ENCODE data around the gene SCYGR7. TPM values are rescaled to one million over a fixed set of nuclear protein-coding genes. Genes with fewer than 3 reads are reported as not detected.
A peak's percentile ranks its signal among the peaks of the same experiment; 100 is the strongest.

SCYGR7 gene
- total and polyA plus RNA-seq, 2 of the 13 experiments (the other 11 are each of a cell fraction or from before 2014, with no cell fraction given), result not detected

GRCh38 chr2:227706859-227707258 is 21.3 kb upstream of the SCYGR7 start (continued):
- TF ChIP-seq ZBED4 (CRISPR knock-in tag; IDR thresholded peaks at IDR 0.05; ENCODE audit: borderline replicate concordance) (no peak), GTF3A (CRISPR knock-in tag; conservative IDR thresholded peaks at IDR 0.05) (no peak), ATF7 (IDR thresholded peaks at IDR 0.05) (no peak), ATF7 (CRISPR knock-in tag; IDR thresholded peaks at IDR 0.05) (no peak), SIN3B (IDR thresholded peaks at IDR 0.05; ENCODE audit: low read length) (no peak), KLF12 (CRISPR knock-in tag; IDR thresholded peaks at IDR 0.05; ENCODE audit: borderline replicate concordance) (no peak), NR2F1 (CRISPR knock-in tag; IDR thresholded peaks at IDR 0.05) (peak; percentile 83 to 85), PCBP2 (optimal IDR thresholded peaks at IDR 0.05; ENCODE audit: low read depth, low read length, poor library complexity, severe bottlenecking) (no peak), NFYB (CRISPR knock-in tag; IDR thresholded peaks at IDR 0.05) (no peak), ZNF24 (IDR thresholded peaks at IDR 0.05) (no peak), RBFOX2 (IDR thresholded peaks at IDR 0.05; ENCODE audit: low read depth, low read length) (no peak), ZNF282 (IDR thresholded peaks at IDR 0.05; ENCODE audit: partially characterized antibody) (no peak), SP4 (CRISPR knock-in tag; IDR thresholded peaks at IDR 0.05) (peak; percentile 44; the same call in 1 of the 2 replicates), NR1H2 (CRISPR knock-in tag; IDR thresholded peaks at IDR 0.05; ENCODE audit: borderline replicate concordance, low read depth) (no peak), KLF15 (CRISPR knock-in tag; IDR thresholded peaks at IDR 0.05; ENCODE audit: borderline replicate concordance) (no peak), RFXAP (CRISPR knock-in tag; IDR thresholded peaks at IDR 0.05; ENCODE audit: borderline replicate concordance) (no peak), ZNF292 (CRISPR knock-in tag; IDR thresholded peaks at IDR 0.05; ENCODE audit: borderline replicate concordance, low read depth) (peak; percentile 98; the same call in 1 of the 2 replicates), ZNF879 (CRISPR knock-in tag; IDR thresholded peaks at IDR 0.05) (no peak), YY1 (IDR thresholded peaks at IDR 0.05; ENCODE audit: insufficient read depth, insufficient replicate concordance, low read depth, low read length) (peak; percentile 47)
- TF ChIP-seq, protein P1, sequence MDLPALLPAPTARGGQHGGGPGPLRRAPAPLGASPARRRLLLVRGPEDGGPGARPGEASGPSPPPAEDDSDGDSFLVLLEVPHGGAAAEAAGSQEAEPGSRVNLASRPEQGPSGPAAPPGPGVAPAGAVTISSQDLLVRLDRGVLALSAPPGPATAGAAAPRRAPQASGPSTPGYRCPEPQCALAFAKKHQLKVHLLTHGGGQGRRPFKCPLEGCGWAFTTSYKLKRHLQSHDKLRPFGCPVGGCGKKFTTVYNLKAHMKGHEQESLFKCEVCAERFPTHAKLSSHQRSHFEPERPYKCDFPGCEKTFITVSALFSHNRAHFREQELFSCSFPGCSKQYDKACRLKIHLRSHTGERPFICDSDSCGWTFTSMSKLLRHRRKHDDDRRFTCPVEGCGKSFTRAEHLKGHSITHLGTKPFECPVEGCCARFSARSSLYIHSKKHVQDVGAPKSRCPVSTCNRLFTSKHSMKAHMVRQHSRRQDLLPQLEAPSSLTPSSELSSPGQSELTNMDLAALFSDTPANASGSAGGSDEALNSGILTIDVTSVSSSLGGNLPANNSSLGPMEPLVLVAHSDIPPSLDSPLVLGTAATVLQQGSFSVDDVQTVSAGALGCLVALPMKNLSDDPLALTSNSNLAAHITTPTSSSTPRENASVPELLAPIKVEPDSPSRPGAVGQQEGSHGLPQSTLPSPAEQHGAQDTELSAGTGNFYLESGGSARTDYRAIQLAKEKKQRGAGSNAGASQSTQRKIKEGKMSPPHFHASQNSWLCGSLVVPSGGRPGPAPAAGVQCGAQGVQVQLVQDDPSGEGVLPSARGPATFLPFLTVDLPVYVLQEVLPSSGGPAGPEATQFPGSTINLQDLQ (CRISPR knock-in tag; IDR thresholded peaks at IDR 0.05), result no peak
- TF ChIP-seq, protein P2, sequence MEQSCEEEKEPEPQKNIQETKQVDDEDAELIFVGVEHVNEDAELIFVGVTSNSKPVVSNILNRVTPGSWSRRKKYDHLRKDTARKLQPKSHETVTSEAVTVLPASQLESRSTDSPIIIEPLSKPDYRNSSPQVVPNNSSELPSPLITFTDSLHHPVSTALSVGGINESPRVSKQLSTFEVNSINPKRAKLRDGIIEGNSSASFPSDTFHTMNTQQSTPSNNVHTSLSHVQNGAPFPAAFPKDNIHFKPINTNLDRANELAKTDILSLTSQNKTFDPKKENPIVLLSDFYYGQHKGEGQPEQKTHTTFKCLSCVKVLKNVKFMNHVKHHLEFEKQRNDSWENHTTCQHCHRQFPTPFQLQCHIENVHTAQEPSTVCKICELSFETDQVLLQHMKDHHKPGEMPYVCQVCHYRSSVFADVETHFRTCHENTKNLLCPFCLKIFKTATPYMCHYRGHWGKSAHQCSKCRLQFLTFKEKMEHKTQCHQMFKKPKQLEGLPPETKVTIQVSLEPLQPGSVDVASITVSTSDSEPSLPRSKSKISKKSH (CRISPR knock-in tag; IDR thresholded peaks at IDR 0.05; ENCODE audit: borderline replicate concordance), result no peak
- TF ChIP-seq, protein P3, sequence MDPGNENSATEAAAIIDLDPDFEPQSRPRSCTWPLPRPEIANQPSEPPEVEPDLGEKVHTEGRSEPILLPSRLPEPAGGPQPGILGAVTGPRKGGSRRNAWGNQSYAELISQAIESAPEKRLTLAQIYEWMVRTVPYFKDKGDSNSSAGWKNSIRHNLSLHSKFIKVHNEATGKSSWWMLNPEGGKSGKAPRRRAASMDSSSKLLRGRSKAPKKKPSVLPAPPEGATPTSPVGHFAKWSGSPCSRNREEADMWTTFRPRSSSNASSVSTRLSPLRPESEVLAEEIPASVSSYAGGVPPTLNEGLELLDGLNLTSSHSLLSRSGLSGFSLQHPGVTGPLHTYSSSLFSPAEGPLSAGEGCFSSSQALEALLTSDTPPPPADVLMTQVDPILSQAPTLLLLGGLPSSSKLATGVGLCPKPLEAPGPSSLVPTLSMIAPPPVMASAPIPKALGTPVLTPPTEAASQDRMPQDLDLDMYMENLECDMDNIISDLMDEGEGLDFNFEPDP (CRISPR knock-in tag; conservative IDR thresholded peaks at IDR 0.05), result no peak
